ENCODE measurements around the gene HOXC9. TPM values are rescaled to one million over a fixed set of nuclear protein-coding genes. Genes with fewer than 3 reads are reported as not detected.

Gene HOXC9
- polyA plus RNA-seq, 1 of the 3 experiments (the other 2 are of a cell fraction): 1.9 TPM

DNA sequence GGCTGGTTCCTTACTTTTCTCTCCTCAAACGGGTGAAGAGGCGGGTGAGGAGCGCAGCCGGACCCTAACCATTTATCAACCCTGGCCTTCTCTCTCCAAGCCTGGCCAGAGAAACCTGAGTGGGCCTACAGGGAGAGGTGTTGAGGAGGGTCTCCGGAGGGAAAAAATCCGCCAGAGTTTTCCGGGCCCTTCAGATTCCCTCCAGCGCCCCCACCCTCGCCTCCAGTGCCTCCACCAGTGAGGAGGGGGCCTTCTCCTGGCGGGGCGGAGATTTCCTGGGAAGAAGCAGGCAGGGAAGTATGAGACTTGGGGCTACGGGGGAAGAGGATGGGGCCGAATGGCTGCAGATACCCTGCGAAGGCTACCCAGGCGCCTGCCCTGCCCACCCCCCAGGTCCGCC, 31.5 kb downstream of the HOXC9 start (continued):
- TF ChIP-seq EZH2phosphoT487 (IDR thresholded peaks at IDR 0.05; ENCODE audit: borderline replicate concordance, low read depth): no peak

DNA sequence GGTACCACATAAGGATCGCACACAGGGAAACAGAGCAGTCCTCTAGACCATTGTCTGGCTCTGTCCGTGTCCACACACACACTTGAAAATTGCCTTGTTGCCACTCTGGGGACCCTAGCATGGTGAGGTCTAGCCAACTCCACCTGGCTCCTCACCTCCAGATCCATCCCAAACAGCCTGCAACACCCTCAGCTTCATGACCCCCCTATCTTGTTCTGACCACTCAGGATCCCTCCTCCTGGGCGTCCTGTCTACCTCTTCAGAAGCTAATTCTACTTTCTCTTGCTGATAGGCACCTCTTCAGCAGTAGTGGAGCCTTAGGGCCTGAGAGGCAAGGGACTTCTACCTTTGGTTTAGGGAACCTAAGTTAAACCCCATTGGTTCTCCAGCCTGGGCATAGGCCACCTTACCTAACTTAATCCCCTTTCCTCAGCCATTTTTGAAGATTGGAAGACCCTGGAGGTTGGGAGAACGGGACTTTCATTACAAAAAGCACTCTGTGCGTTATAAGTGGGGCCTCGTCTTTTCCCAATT, 32.2 kb downstream of the HOXC9 start:
- H4K20me1 ChIP-seq (ENCODE audit: insufficient read depth): no peaks in the 10 kb centered on the region
- TF ChIP-seq EZH2phosphoT487 (IDR thresholded peaks at IDR 0.05; ENCODE audit: borderline replicate concordance, low read depth): no peak
- TF ChIP-seq JUND (IDR thresholded peaks at IDR 0.05): no peak
- TF ChIP-seq GABPA (IDR thresholded peaks at IDR 0.05; ENCODE audit: low read depth): no peak
- no peak for TF ChIP-seq SMC3 (IDR thresholded peaks at IDR 0.05; ENCODE audit: low read depth, low read length)
- TF ChIP-seq, protein P1, sequence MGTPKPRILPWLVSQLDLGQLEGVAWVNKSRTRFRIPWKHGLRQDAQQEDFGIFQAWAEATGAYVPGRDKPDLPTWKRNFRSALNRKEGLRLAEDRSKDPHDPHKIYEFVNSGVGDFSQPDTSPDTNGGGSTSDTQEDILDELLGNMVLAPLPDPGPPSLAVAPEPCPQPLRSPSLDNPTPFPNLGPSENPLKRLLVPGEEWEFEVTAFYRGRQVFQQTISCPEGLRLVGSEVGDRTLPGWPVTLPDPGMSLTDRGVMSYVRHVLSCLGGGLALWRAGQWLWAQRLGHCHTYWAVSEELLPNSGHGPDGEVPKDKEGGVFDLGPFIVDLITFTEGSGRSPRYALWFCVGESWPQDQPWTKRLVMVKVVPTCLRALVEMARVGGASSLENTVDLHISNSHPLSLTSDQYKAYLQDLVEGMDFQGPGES (IDR thresholded peaks at IDR 0.05; ENCODE audit: low read depth, low read length): no peak
- TF ChIP-seq TEAD4 (IDR thresholded peaks at IDR 0.05; ENCODE audit: borderline replicate concordance, insufficient read depth): no peak
- TF ChIP-seq, protein P2, sequence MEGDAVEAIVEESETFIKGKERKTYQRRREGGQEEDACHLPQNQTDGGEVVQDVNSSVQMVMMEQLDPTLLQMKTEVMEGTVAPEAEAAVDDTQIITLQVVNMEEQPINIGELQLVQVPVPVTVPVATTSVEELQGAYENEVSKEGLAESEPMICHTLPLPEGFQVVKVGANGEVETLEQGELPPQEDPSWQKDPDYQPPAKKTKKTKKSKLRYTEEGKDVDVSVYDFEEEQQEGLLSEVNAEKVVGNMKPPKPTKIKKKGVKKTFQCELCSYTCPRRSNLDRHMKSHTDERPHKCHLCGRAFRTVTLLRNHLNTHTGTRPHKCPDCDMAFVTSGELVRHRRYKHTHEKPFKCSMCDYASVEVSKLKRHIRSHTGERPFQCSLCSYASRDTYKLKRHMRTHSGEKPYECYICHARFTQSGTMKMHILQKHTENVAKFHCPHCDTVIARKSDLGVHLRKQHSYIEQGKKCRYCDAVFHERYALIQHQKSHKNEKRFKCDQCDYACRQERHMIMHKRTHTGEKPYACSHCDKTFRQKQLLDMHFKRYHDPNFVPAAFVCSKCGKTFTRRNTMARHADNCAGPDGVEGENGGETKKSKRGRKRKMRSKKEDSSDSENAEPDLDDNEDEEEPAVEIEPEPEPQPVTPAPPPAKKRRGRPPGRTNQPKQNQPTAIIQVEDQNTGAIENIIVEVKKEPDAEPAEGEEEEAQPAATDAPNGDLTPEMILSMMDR (IDR thresholded peaks at IDR 0.05): no peak
- TF ChIP-seq RFX5 (IDR thresholded peaks at IDR 0.05; ENCODE audit: low read length): no peak
- TF ChIP-seq, protein P3, sequence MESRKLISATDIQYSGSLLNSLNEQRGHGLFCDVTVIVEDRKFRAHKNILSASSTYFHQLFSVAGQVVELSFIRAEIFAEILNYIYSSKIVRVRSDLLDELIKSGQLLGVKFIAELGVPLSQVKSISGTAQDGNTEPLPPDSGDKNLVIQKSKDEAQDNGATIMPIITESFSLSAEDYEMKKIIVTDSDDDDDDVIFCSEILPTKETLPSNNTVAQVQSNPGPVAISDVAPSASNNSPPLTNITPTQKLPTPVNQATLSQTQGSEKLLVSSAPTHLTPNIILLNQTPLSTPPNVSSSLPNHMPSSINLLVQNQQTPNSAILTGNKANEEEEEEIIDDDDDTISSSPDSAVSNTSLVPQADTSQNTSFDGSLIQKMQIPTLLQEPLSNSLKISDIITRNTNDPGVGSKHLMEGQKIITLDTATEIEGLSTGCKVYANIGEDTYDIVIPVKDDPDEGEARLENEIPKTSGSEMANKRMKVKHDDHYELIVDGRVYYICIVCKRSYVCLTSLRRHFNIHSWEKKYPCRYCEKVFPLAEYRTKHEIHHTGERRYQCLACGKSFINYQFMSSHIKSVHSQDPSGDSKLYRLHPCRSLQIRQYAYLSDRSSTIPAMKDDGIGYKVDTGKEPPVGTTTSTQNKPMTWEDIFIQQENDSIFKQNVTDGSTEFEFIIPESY (IDR thresholded peaks at IDR 0.05; ENCODE audit: borderline replicate concordance, low read depth): no peak
- TF ChIP-seq RCOR1 (IDR thresholded peaks at IDR 0.05; ENCODE audit: low read length): no peak
- CTCF ChIA-PET: interaction anchor here (0.6 to 23.2 kb wide), 30 partner anchors 9 to 356 kb away, joined by 3 to 548 read pairs (median 9); partner anchors contain the start of genes HOXC10, HOXC4, HOXC8 and HOXC9
- peaks cover 0 to 40% of the 10 kb centered on the region in 2 experiments; a peak in 1 of 4 replicates for H3K4me1 ChIP-seq (ENCODE audit: control insufficient read depth in 1 of 2, insufficient read depth in 2 of 2, low read depth in 1 of 2, low read length in 1 of 2)
- no peaks in the 10 kb centered on the region for H3K9me2 ChIP-seq
- DNase-seq: no peak
- peak overlapping the region in 1 of 2 experiments; percentile 52; a peak in 1 of 4 replicates for H3K4me3 ChIP-seq (ENCODE audit: low read depth in 2 of 2, low read length in 1 of 2)
- H3F3A ChIP-seq (replicated peaks; ENCODE audit: insufficient read depth): peaks cover 8% of the 10 kb centered on the region
- no peak overlapping the region for H2AFZ ChIP-seq (ENCODE audit: low read depth)
- H3K4me2 ChIP-seq: no peak overlapping the region
- WGBS (ENCODE audit: low lambda C conversion rate): 49% methylated on average over 6 of the region's 6 CpGs
- POLR2A ChIA-PET: interaction anchor here (0.9 to 2.2 kb wide), 6 partner anchors 15 to 169 kb away, joined by 3 to 18 read pairs (median 6); partner anchors contain the start of genes HOXC4 and SMUG1
- H3K36me3 ChIP-seq (replicated peaks in 1 of 2; ENCODE audit: control insufficient read depth in 1 of 2, insufficient read depth in 2 of 2, low read length in 1 of 2): no peaks in the 10 kb centered on the region
- H3K27ac ChIP-seq (ENCODE audit: low read depth in 2 of 2, low read length in 1 of 2): no peak overlapping the region
- H3K79me2 ChIP-seq (ENCODE audit: insufficient read depth): no peaks in the 10 kb centered on the region
- H3K9me3 ChIP-seq: no peaks in the 10 kb centered on the region
- H3K27me3 ChIP-seq (ENCODE audit: insufficient read depth): no peaks in the 10 kb centered on the region
- H3K9ac ChIP-seq: no peak overlapping the region

All from SK-N-SH (cell line).